DND-41 (cell line): ENCODE results near the gene NCK2.

ENCODE experiments used
- ATAC-seq: fragments of 200-7000 bp; cut with Tn5 transposase; 3 replicates; pipeline ENCODE4 v1.9.1; 2021; ENCODE audit warnings: low read depth; ENCODE audit not compliant: insufficient read depth
- DNase-seq: peaks from one replicate; pipeline ENCODE4 v3.0.0-alpha.2; 2020
- H2AFZ ChIP-seq: 2 replicates; pipeline ENCODE4 v1.6.0; 2012; ENCODE audit warnings: low read depth, low read length
- H3K27ac ChIP-seq: 2 replicates; pipeline ENCODE4 v1.5.1; 2012; ENCODE audit warnings: low read length, inconsistent platforms
- H3K27me3 ChIP-seq: fragments of 200-600 bp; sonication (generic); 2 replicates; pipeline ENCODE4 v1.6.0; 2012; ENCODE audit warnings: low read length, mild to moderate bottlenecking, inconsistent platforms; ENCODE audit not compliant: insufficient read depth, poor library complexity
- H3K36me3 ChIP-seq: 2 replicates; pipeline ENCODE4 v1.5.1; 2012; ENCODE audit warnings: low read length, inconsistent platforms; ENCODE audit not compliant: insufficient read depth
- H3K4me1 ChIP-seq: 2 replicates; pipeline ENCODE4 v1.5.1; 2012; ENCODE audit warnings: mild to moderate bottlenecking, low read length; ENCODE audit not compliant: insufficient read depth
- H3K4me2 ChIP-seq: 2 replicates; pipeline ENCODE4 v1.6.0; 2012; ENCODE audit warnings: mild to moderate bottlenecking, moderate library complexity, low read length, inconsistent platforms; ENCODE audit not compliant: insufficient read depth
- H3K4me3 ChIP-seq, 2 experiments: fragments of 200-600 bp in 1 of 2; shearing (Covaris generic) in 1 of 2; 2 replicates each; pipeline ENCODE4 v1.5.1; 2012 to 2016; ENCODE audit warnings: inconsistent platforms in 2 of 2, low read length in 2 of 2, mild to moderate bottlenecking in 2 of 2, low read depth in 1 of 2, moderate library complexity in 1 of 2
- H3K79me2 ChIP-seq: 2 replicates; pipeline ENCODE4 v1.6.0; 2012; ENCODE audit warnings: low read length, inconsistent platforms; ENCODE audit not compliant: insufficient read depth
- H3K9ac ChIP-seq: 2 replicates; pipeline ENCODE4 v1.6.0; 2012; ENCODE audit warnings: low read depth, mild to moderate bottlenecking, inconsistent platforms, low read length, moderate library complexity
- H3K9me3 ChIP-seq: 2 replicates; pipeline ENCODE4 v1.5.1; 2012; ENCODE audit warnings: low read length, moderate library complexity, mild to moderate bottlenecking, inconsistent platforms; ENCODE audit not compliant: insufficient read depth, severe bottlenecking
- H4K20me1 ChIP-seq: 2 replicates; pipeline ENCODE4 v1.6.0; 2012; ENCODE audit warnings: low read length; ENCODE audit not compliant: insufficient read depth
- EZH2 ChIP-seq: IDR thresholded peaks from 3 replicates; pipeline ENCODE4 v1.6.1; 2012; ENCODE audit warnings: borderline replicate concordance, low read depth, mild to moderate bottlenecking, moderate library complexity, low read length, inconsistent platforms; ENCODE audit not compliant: severe bottlenecking
- TF ChIP-seq, protein P1 (sequence below): IDR thresholded peaks from 2 replicates; pipeline ENCODE4 v1.5.1; 2012; ENCODE audit warnings: borderline replicate concordance, low read length, moderate library complexity, mild to moderate bottlenecking; ENCODE audit not compliant: poor library complexity, severe bottlenecking; ENCODE audit errors: extremely low read depth

The NCK2 gene

DNA sequence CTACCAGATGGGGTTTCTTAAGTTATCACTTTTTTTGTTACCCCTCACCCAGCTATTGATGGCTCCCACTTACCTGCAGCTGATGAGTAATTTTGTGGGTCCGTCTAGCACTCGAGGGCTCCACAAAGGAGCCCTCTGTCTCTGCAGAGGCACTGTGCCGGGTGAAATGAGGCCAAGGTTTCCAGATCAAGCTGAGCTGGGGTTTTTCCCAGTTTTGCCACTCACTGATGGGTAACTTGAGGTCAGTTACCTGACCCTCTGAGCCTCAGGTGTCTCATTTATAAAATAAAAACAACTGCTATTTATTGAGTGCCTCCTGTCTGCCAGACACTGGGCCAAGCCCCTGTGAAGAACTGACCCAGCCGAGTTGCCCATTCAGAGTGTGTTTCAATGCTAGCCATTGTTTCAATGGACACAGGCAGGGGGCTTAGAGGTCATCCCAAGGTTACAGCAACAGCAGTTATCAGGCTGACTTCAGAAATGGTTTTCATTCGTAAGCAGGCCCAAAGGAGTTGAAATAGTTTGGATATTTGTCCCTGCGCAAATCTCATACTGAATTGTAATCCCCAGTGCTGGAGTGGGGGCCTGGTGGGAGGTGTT lies 192.9 kb downstream of the NCK2 start:
- H3K4me2 ChIP-seq, result no peak overlapping the region
- DNase-seq (no peak), ATAC-seq (no peak)
- H3K27ac ChIP-seq, result no peak overlapping the region
- no peaks in the 10 kb centered on the region for H3K27me3 ChIP-seq
- no peak overlapping the region for H3K9ac ChIP-seq
- H3K4me1 ChIP-seq, result no peaks in the 10 kb centered on the region
- H3K4me3 ChIP-seq, result no peak overlapping the region
- H3K9me3 ChIP-seq, result peaks cover 7% of the 10 kb centered on the region
- no peaks in the 10 kb centered on the region for H4K20me1 ChIP-seq
- TF ChIP-seq, protein P1, sequence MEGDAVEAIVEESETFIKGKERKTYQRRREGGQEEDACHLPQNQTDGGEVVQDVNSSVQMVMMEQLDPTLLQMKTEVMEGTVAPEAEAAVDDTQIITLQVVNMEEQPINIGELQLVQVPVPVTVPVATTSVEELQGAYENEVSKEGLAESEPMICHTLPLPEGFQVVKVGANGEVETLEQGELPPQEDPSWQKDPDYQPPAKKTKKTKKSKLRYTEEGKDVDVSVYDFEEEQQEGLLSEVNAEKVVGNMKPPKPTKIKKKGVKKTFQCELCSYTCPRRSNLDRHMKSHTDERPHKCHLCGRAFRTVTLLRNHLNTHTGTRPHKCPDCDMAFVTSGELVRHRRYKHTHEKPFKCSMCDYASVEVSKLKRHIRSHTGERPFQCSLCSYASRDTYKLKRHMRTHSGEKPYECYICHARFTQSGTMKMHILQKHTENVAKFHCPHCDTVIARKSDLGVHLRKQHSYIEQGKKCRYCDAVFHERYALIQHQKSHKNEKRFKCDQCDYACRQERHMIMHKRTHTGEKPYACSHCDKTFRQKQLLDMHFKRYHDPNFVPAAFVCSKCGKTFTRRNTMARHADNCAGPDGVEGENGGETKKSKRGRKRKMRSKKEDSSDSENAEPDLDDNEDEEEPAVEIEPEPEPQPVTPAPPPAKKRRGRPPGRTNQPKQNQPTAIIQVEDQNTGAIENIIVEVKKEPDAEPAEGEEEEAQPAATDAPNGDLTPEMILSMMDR, result no peak
- no peak for TF ChIP-seq EZH2
- H3K36me3 ChIP-seq, result no peaks in the 10 kb centered on the region
- no peaks in the 10 kb centered on the region for H3K79me2 ChIP-seq
- no peak overlapping the region for H2AFZ ChIP-seq
